ENCODE data around the gene GLI2. TPM values are rescaled to one million over a fixed set of nuclear protein-coding genes. Genes with fewer than 3 reads are reported as not detected.

The GLI2 gene
- total RNA-seq (2012; rRNA removed) (3.8 and 4.7 TPM in 2 replicates), polyA plus RNA-seq (2012; rRNA removed) (26.0 and 31.5 TPM in 2 replicates), Bru-seq, nascent RNA (percentile 94 among the genes with signal in this experiment), BruChase-seq, experiment 1, labeled RNA remaining after a 6-hour chase (percentile 89 among the genes with signal in this experiment), BruChase-seq, experiment 2, labeled RNA remaining after a 2-hour chase (percentile 97 among the genes with signal in this experiment)
- polyA plus RNA-seq (2012; cell fraction: cytosol; rRNA removed): 7.6 and 16.7 TPM in 2 replicates
- 57.0 and 124 TPM in 2 replicates for polyA plus RNA-seq (2012; cell fraction: nucleus; rRNA removed; ENCODE audit: low replicate concordance)
- long read RNA-seq, partial matches to known transcripts: 1 of 27 reads
- long read RNA-seq, other reads (novel, unspliced or antisense): 26 of 27 reads

GRCh38 chr2:120735746-120736170 lies at the start of gene GLI2:
TSS of gene GLI2 (plus strand) at chr2:120735868. CDS start at chr2:120797321, 61,453 bp downstream.
- Histone ChIP-seq H4K8ac (ENCODE audit: low read depth in 2 of 2, low read length in 2 of 2) (peak within 1 kb of the TSS; percentile 91 to 92), H3K36me3 (ENCODE audit: control insufficient read depth, insufficient read depth, low read length) (no peaks in the 10 kb centered on the region), H2BK15ac (ENCODE audit: low read depth, low read length) (0 out of 3 replicates have a peak within 1 kb of the TSS, but pooled peaks have one; percentile 15), H3K18ac (ENCODE audit: low read depth, low read length) (peak within 1 kb of the TSS; percentile 83), H3K79me1 (ENCODE audit: low read depth in 1 of 2, low read length in 2 of 2) (peaks cover 10 to 63% of the 10 kb centered on the region in 2 experiments), H2BK5ac (ENCODE audit: low read depth, low read length, poor library complexity, severe bottlenecking) (peak within 1 kb of the TSS; percentile 96), H3K23ac (ENCODE audit: low read depth, low read length) (peak within 1 kb of the TSS; percentile 100), H3K56ac (ENCODE audit: extremely low read depth, insufficient read depth, low read length) (peak within 1 kb of the TSS; percentile 91), H3K4me1 (ENCODE audit: control insufficient read depth, insufficient read depth, low read length) (peaks cover 34% of the 10 kb centered on the region), H4K5ac (ENCODE audit: low read depth, low read length) (peak within 1 kb of the TSS; percentile 81), H3K4me2 (ENCODE audit: low read depth, low read length) (peak within 1 kb of the TSS; percentile 68), H3K9ac (ENCODE audit: low read depth, low read length) (peak within 1 kb of the TSS; percentile 91), H3K27me3 (ENCODE audit: control insufficient read depth, insufficient read depth, low read length) (no peaks in the 10 kb centered on the region), H2AFZ (replicated peaks; ENCODE audit: low read length, poor library complexity) (peak within 1 kb of the TSS; percentile 89), H3K27ac (ENCODE audit: insufficient read depth, low read length) (peak within 1 kb of the TSS; percentile 98), H4K91ac (ENCODE audit: insufficient read depth, low read depth, low read length) (peak within 1 kb of the TSS; percentile 96), H2AK5ac (ENCODE audit: low read depth, low read length) (peak within 1 kb of the TSS; percentile 82), H3K9me3 (ENCODE audit: control insufficient read depth, insufficient read depth, low read length) (no peaks in the 10 kb centered on the region), H3K4me3 (ENCODE audit: insufficient read depth, low read depth, low read length) (peak within 1 kb of the TSS; percentile 93), H3K4ac (ENCODE audit: low read depth, low read length) (peak within 1 kb of the TSS; percentile 97), H2BK20ac (ENCODE audit: low read depth, low read length) (peak within 1 kb of the TSS; percentile 89), H3K9me1 (ENCODE audit: insufficient read depth, low read length) (peaks cover 16% of the 10 kb centered on the region), H2BK120ac (ENCODE audit: low read depth, low read length) (peak within 1 kb of the TSS; percentile 95), H3K14ac (replicated peaks; ENCODE audit: low read depth, low read length) (peak within 1 kb of the TSS; percentile 98), H2AK9ac (replicated peaks; ENCODE audit: low read depth, low read length, poor library complexity) (peak within 1 kb of the TSS; percentile 97), H4K20me1 (ENCODE audit: insufficient read depth, low read length) (peaks cover 30% of the 10 kb centered on the region)
- ChIA-PET POLR2A (ENCODE audit: unreplicated experiment) (no interaction called here), CTCF (interaction anchor here (0.6 to 1.5 kb wide), 3 partner anchors 44 to 179 kb away, joined by 3 to 4 read pairs (median 4); no protein-coding TSS in a partner anchor)
- ATAC-seq (ENCODE audit: low read depth): peak; percentile 63
- WGBS, 2 experiments (ENCODE audit: extremely low coverage in 2 of 2, insufficient read length in 1 of 2): 0% methylated on average over 20 of the region's 59 CpGs; no CpG with 5 or more reads in 1 of the 2 experiments
- peak; percentile 87 for DNase-seq
- intact Hi-C loops (cut with micrococcal nuclease) (loop anchor here (1.0 to 5.0 kb wide), 4 partner anchors 85 to 340 kb away; no protein-coding TSS in a partner anchor), dilution Hi-C loops (cut with HindIII; ENCODE audit: low sequenced_read_pairs, unreplicated experiment) (no loop called here), in situ Hi-C loops (cut with MboI; ENCODE audit: low sequenced_read_pairs) (loop anchor here (10.0 kb wide), 1 partner anchor 79 kb away; no protein-coding TSS in a partner anchor)
- BruUV-seq (replicated peaks): no TSS peak
- TF ChIP-seq MAZ (IDR thresholded peaks at IDR 0.05; ENCODE audit: borderline replicate concordance, low read depth, low read length): peak; percentile 33; the same call in 1 of the 2 replicates
- no peak for TF ChIP-seq CHD1 (IDR thresholded peaks at IDR 0.05; ENCODE audit: low read depth, low read length)
- TF ChIP-seq RFX5 (IDR thresholded peaks at IDR 0.05; ENCODE audit: low read depth, low read length): no peak
- peak; percentile 65 for TF ChIP-seq RAD21 (IDR thresholded peaks at IDR 0.05; ENCODE audit: low read length)
- TF ChIP-seq SMC3 (IDR thresholded peaks at IDR 0.05; ENCODE audit: low read depth, low read length): peak; percentile 63
- no peak for TF ChIP-seq NFE2L2 (IDR thresholded peaks at IDR 0.05; ENCODE audit: low read depth, low read length)
- TF ChIP-seq MXI1 (IDR thresholded peaks at IDR 0.05; ENCODE audit: borderline replicate concordance, low read depth, low read length): peak; percentile 57; the same call in 1 of the 2 replicates
- peak; percentile 43 for TF ChIP-seq CEBPB (IDR thresholded peaks at IDR 0.05; ENCODE audit: low read depth, low read length)
- peak; percentile 20; the same call in 1 of the 2 replicates for TF ChIP-seq POLR2A (IDR thresholded peaks at IDR 0.05; ENCODE audit: low read depth, low read length)
- TF ChIP-seq BHLHE40 (IDR thresholded peaks at IDR 0.05; ENCODE audit: low read depth, low read length): 0 out of 2 replicates have a peak, but pooled peaks have one; percentile 22
- TF ChIP-seq RCOR1 (IDR thresholded peaks at IDR 0.05; ENCODE audit: insufficient replicate concordance, low read length): no peak
- TF ChIP-seq CTCF (conservative IDR thresholded peaks at IDR 0.05; ENCODE audit: low read depth, low read length): peak; percentile 85

Measured in IMR-90 (cell line).